ENCODE data around the gene RBBP9. TPM values are rescaled to one million over a fixed set of nuclear protein-coding genes. Genes with fewer than 3 reads are reported as not detected.

Gene RBBP9
- total and polyA plus RNA-seq, 4 donors = 6.4 to 9.5 (median 7.0) TPM

GRCh38 chr20:18466894-18467730 is 29.9 kb downstream of the RBBP9 start, which contains the start of the genes DZANK1 and POLR3F:
Gene DZANK1, minus strand, starts transcription at chr20:18467030. Its CDS starts 1,672 bp downstream, at chr20:18465358.
Gene POLR3F, plus strand, starts transcription at chr20:18467390. Its CDS starts 117 bp downstream, at chr20:18467507.
- Histone ChIP-seq H3K27ac (ENCODE audit: low read depth in 1 of 2, low read length in 2 of 2) (peak within 1 kb of the TSS; percentile 81 to 93), H3K4me1 (ENCODE audit: control insufficient read depth in 4 of 4, insufficient read depth in 4 of 4, low read length in 3 of 4) (peaks cover 3 to 26% (median 20%) of the 10 kb centered on the region in 4 donors), H3K4me3 (ENCODE audit: low read depth in 1 of 3, low read length in 3 of 3) (peak within 1 kb of the TSS; percentile 79 to 96 (median 95)), H3K36me3 (ENCODE audit: control insufficient read depth in 4 of 4, insufficient read depth in 3 of 4, low read depth in 1 of 4, low read length in 3 of 4) (peaks cover 0 to 5% (median 2%) of the 10 kb centered on the region in 4 donors), H3K9me3 (ENCODE audit: control insufficient read depth in 4 of 4, low read length in 3 of 4) (no peaks in the 10 kb centered on the region), H3K9ac (ENCODE audit: low read depth in 1 of 2, low read length in 2 of 2) (peak within 1 kb of the TSS; percentile 82 to 89), H3K27me3 (ENCODE audit: control insufficient read depth in 4 of 4, insufficient read depth in 4 of 4, low read length in 3 of 4) (no peaks in the 10 kb centered on the region)
- WGBS = under 1% methylated on average over 57 of the region's 57 CpGs
- peak; percentile 78 for TF ChIP-seq YY1 (IDR thresholded peaks at IDR 0.05)
- TF ChIP-seq CTCF (IDR thresholded peaks at IDR 0.05; ENCODE audit: low read depth, low read length, missing input control) = no peak
- TF ChIP-seq NR2F2 (IDR thresholded peaks at IDR 0.05) = peak; percentile 32
- peak; percentile 10 for TF ChIP-seq FOXA1 (IDR thresholded peaks at IDR 0.05)
- TF ChIP-seq ATF3 (IDR thresholded peaks at IDR 0.05) = no peak
- peak in 1 of 2 donors; percentile 18 for TF ChIP-seq HNF4A (conservative IDR thresholded peaks at IDR 0.05)
- TF ChIP-seq EGR1 (IDR thresholded peaks at IDR 0.05; ENCODE audit: low read depth in 2 of 2) = no peak
- no peak for TF ChIP-seq TAF1 (conservative IDR thresholded peaks at IDR 0.05)
- peak in 1 of 2 donors; percentile 63 for TF ChIP-seq GABPA (IDR thresholded peaks at IDR 0.05 in 1 of 2, conservative IDR thresholded peaks at IDR 0.05 in 1 of 2)
- no peak for TF ChIP-seq REST (IDR thresholded peaks at IDR 0.05)
- TF ChIP-seq MAX (IDR thresholded peaks at IDR 0.05) = peak; percentile 66
- TF ChIP-seq JUND (IDR thresholded peaks at IDR 0.05) = no peak
- TF ChIP-seq RXRA (IDR thresholded peaks at IDR 0.05) = peak in 1 of 2 donors; percentile 17
- TF ChIP-seq ZBTB33 (IDR thresholded peaks at IDR 0.05) = peak; percentile 76
- TF ChIP-seq FOXA2 (IDR thresholded peaks at IDR 0.05) = no peak
- TF ChIP-seq RAD21 (IDR thresholded peaks at IDR 0.05) = peak; percentile 14 to 37
- TF ChIP-seq HNF4G (IDR thresholded peaks at IDR 0.05) = no peak
- TF ChIP-seq SP1 (IDR thresholded peaks at IDR 0.05) = peak; percentile 69
- peak; percentile 96 for DNase-seq (ENCODE audit: low spot score)
